GM19468 (cell line): ENCODE data around the gene ZBTB22.

Source experiments
- ATAC-seq: cut with Tn5 transposase; IDR thresholded peaks from one replicate; pipeline ENCODE4 v1.9.1; 2021; ENCODE audit warnings: mild to moderate bottlenecking, moderate library complexity, moderate number of reproducible peaks; ENCODE audit not compliant: unreplicated experiment; ENCODE audit errors: extremely low read depth

Gene ZBTB22

DNA sequence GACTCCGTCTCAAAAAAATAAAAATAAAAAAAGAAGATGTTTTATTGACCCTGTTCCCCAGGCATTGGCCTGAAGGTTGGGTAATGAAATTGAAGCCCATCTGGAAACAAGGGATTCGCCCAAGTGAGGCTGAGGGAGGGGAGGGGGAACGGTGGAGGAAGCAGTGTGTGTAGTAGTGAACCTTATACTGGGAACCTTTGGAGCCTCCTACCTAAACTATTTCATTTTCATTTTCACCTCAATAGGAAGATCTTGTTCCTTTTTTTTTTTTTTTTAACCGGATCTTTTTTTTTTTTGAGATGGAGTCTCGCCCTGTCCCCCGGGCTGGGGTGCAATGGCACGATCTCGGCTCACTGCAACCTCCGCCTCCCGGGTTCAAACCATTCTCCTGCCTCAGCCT lies 13.2 kb upstream of the ZBTB22 start:
- no peak for ATAC-seq

DNA sequence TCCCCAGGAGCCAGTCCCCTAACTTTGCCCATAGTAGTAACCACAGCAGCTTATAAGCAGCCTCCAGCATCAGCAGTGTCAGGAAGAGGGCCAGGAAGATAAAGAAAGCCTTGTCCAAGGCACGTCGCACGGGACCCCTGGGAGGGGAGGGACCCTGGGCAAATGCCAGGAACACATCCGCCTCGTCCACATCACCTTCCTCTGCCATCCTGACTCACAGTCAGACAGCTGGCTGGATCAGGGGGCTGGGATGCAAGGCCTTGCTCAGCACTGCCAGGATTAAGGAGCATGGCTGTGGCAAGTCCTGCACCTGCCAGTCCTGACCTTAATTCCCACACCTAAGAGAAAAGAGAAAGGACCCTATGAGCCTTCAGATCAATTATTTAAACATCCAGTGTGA lies 11.5 kb upstream of the ZBTB22 start:
- no peak for ATAC-seq

DNA sequence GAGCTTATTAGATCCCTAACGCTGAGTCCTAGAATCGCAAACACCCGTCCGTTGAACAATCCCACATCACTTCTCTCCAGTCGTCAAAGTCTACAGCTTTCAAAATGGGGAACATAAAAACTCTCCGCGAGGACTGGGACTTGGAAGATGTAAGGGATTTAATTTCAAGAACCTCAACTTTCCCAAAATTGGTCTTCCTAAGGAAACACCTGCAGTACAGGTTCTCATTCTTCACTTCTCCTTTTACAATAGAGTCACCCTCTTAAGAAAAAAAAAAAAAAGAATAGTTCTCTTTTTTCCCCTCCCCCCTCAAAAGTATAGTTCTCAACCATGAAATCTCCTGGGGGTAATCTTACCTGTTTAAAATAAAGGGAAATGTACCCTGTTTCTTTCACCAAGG lies 6.6 kb upstream of the ZBTB22 start:
- no peak for ATAC-seq

DNA sequence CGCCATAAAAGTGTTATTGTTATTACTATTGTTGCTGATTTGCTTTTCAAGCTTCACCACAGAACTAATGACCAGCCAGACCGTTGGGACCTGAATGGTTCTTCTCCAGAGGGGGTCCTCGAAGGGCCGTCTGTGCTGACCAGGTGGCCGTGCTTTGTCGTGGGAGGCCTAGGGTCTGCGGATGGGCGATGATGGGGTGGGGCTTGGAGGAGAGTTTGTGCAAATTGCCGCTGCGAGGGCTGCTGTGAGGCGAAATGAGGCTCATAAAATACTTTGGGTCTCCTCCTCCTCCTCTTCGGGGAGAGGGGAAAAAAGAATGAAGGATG lies 6.0 kb upstream of the ZBTB22 start:
- ATAC-seq, result no peak

DNA sequence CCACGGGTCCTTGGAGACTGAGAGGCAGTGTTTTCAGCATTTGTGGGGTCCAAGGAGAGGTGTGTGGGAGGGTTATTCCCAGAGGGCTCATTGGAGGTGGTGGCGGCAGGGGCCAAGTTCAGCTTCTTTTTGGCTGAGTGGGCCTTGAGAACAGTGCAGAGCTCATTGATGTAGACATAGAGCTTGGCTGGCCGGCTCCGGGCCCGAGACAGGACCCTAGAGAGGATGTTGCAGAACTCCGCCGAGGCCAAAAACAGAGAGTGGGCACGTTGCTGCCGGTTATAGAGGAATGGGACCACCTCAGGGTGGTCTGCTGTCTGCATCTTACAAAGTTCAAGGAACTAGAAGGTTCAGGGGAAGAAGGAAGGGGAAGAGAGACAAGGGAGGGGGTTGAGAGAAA lies 3.7 kb upstream of the ZBTB22 start:
- no peak for ATAC-seq

DNA sequence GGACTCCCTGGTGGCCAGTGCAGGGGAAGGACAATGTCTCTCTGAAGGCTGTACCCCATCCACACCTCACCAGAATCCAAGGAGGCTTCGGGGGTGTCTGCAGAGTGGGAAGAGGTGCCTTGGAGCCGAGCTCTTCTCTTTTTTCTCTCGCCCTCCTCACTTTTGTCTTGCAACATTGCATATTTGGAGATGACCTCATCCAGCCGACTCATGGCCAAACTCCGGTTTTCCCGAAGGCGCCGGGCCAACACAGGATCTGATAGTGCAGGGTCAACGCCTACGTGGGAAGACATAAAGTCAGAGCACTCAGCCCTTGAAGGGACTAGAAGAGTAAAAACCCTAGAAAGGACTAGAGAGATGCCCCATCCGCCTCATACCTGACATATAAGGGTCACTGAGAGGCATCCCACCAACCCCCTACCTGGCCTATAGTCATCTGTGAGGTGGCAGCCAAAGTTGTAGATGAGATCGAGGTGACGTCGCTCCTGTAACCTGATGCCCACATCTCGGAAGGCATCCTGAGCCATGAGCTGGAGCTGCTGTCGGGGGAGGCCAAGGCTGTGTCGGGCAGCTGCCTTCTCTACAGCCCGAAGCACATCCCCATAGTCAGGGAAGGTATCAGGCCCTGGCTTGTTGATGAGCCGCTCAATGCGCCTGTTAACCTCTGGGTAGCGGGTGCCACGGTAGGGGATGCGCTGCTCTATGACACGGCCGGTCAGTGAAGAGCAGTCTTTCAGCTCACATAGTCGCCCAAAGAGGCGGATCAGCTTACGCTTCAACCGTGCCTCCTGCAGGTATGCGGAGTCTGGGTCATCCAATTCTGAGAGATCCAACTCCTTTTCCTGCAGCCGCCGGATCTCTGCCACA lies 3.0 kb upstream of the ZBTB22 start:
- no peak for ATAC-seq

DNA sequence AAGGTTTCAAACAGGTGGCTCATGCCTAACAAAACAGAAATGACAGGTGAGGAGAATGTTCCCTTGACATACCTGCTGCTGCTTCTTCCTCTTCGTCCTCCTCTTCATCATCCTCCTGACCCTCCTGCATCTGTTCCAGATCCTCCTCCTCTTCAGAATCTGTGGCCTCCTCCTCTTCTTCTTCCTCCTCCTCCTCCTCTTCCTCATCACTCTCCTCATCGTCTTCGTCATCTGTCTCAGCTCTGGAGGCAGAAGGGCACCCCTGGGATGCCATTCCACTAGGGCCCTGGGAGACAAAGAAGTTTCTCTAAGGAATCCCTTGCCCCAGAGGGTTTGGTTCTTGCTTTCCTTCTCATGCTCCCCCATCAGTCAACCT lies 2.4 kb upstream of the ZBTB22 start:
- no peak for ATAC-seq

DNA sequence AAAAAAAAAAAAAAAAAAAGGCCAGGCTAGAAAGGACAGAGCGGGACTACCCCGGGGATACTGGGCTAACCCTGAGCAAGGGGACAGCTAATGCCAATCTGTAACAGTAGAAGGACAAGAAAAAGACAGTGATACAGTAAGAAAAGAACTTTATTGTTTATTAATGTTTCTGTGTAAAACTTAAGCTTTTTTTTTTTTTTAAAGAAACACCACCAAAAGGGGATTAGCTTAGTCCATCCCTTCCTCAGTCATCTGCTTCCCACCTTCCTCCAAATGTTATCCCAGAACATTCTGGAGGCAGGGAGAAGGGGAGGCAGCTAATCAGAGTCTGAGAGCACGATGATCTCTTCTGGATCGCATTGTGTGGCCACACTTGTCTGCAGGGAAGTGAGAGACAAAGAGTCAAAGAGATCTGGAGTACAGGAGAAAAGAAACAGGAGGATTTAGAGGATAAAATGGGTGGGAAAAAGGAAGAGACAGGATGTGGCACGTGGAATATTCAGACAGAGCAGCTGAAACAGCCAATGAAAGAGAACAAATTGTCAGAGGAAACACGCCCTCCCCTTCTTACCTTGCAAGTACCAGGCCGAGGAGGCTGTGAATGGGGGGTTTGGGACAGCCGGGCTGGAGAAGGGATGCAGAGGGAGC lies 1.0 kb upstream of the ZBTB22 start:
- ATAC-seq, result no peak

DNA sequence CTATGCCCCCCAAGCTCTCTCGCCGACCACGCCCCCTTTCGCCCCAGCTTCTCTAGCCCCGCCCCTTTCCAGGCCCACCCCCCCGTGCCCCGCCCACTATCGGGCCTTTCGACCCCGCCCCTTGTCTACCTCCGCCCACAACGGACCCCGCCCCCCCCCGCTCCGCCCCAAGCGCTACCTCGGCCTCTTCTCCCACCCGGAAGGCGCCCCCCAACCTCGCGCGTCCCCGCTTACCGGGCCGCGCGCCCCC lies 200 bp downstream of the ZBTB22 start:
- no peak for ATAC-seq

DNA sequence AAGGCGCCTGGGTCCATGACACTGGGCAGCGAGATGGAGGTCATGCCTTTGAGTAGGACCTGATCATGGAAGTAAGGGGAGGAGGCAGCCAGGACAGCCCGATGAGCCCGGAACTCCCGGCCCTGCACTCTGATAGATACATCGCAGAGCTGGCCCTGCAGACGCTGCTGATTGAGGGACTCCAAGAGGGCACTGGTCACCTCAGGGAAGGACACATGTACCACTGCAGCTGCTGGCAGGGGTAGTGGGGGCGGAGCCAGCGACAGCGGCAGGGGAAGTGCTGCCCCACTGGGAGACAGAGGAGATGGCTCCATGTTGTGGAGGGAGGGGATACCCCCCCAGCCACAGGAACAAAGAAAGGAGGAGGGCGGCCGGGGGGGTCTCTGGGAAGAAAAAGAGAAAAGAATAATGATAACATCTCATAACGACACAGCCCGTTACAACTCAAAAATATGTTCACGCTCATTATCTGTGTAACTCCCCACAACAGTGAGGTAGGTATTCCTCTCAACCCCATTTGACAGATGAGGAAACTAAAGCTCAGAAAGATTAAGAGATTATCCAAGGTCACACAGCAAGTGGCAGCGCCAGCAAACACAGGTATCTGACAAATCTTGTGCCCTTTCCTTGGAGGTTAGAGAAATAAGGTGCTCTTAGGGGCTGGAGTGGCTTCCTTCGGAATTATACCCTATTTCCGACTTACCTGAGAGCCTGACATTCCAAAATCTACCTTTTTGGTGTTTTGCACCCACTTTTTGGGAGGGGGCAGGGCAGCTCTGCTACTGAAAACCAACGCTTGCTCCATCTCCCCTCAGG lies 733 bp downstream of the ZBTB22 start:
- ATAC-seq, result no peak

DNA sequence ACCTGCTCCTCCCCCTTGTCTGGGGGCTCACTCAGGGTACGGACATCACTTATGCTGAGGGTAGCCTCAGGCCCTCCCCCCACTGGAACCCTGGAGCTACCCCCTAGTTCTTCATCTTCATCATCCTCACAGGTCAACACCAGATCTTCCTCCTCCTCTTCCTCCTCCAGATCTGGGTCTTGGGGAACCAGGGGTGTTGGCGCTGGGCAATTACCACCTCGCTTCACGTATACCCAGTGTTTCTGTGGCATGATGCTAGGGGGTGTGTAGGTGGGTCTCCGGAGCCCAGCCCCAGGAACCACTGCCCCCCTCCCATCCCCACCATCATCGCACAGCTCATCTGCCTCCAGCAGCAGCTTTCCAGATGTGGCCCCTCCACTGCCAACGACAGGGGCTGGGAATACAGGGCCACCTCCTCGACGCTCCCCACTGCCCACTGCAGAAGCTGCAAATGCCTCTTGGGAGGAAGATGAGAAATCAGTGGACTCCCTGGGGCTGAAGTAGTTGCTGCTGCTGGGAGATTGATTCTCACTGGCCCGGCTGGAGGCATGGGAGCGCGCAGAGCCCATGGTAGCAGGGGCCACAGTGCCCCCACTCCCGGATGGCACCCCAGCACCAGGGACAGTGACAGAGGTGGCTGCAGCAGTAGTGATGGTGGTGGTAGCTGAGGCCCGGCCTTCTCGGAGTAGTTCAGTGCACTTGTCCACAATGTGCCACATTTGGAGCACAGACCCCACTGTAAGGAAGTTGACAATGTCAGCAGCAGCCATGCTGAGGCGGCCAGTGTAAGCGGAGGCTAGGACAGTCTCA lies 1.5 kb downstream of the ZBTB22 start:
- no peak for ATAC-seq

DNA sequence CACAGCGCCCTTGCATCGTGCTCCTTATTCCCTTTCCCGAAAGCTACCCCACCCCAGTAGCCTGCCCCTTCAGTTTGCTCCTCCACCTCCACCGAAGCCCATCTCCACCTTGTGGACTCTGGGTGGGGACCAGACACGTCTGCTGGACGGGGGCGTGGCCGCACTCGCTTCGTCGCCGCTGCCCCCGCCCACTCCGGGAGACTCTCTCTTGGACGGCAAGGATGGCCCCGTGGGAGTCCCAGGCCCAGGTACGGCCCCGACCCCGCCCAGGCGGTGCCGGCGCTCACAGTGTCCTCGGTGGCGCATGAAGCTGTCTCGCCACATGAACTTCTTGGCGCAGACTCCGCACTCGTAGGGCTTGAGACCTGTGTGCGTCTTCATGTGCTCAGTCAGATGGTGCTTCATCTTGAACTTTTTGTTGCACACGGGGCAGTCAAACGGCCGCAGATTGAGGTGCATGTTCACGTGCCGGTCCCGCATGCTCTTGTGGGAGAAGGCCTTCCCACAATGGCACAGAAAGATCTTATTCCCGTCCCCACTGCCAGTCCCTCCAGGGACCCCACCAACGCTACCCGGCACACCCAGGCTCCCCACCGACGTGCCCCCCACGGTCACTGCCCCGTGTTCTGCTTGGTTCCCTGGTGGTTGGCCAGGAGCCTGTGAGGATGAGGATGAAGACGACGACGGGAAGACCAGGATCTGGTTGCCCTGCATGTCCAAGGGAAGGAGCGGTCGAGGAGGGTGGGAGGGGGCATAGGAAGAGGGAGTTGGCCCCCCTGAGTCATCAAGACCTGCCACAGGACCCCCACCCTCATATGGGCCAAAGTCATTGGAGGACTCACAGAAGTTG lies 2.4 kb downstream of the ZBTB22 start:
- ATAC-seq, result no peak

DNA sequence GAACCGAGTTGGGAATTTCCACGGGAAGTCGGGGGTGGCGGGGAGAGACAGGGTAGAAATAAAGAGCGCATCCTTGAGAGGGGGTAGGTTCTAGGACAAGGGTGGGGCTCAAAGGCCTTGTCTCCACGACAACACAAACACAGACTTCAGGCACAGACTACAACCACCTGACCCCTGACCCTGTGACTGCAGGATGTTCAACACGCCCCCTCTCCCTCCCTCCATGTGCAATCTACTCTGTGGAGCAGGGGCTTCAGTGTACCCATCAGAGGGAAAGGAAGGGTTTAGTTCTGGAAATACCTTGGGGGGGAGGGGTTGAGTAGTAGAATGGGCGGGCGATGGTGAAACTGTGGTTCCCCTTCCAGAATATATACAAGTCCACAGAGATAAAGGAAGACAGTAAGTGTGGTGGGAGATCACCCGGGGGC lies 3.0 kb downstream of the ZBTB22 start:
- no peak for ATAC-seq

DNA sequence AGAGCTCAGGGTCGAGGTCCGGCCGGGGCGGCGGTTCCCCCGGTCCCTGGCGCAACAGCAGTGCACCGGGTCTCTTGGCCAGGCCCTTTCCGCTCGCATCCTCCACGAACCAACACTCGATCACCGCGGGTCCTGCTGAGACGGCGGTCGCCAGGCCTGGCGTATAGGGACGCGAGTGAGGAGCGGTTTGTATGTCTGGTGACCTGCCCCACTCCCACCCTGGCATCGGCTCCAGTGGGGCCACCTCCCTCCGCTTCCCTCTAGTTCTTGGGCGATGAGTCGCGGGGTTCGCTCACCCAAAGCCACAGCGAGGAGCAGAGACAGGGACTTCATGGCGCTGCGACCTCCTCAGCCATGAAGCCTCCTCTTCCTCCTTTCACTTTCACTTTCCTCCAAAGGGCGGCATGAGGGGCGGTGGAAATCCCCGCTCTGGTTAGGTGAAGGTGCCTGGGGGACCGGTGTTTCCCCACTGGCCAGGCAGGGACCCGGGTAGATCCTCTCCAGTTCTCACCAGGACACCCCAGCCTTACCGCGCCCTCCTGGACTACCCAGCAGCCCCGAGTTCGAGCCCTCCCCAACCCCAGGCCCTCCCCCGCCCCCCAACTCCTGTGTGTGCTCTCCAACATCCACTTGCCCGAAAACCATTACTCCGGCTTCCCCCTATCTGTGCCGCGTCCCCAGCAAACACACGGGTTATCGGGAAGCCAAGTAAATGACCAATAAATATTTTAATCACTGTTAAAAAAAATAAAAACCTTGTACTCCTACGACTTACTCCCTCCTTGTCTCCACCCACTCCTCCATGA lies 3.6 kb downstream of the ZBTB22 start, which contains the start of gene TAPBP:
Gene TAPBP (minus strand): TSS at position 370 of the 806 bp plus-strand sequence. CDS start 37 bp downstream, at position 333.
- ATAC-seq, result no peak

DNA sequence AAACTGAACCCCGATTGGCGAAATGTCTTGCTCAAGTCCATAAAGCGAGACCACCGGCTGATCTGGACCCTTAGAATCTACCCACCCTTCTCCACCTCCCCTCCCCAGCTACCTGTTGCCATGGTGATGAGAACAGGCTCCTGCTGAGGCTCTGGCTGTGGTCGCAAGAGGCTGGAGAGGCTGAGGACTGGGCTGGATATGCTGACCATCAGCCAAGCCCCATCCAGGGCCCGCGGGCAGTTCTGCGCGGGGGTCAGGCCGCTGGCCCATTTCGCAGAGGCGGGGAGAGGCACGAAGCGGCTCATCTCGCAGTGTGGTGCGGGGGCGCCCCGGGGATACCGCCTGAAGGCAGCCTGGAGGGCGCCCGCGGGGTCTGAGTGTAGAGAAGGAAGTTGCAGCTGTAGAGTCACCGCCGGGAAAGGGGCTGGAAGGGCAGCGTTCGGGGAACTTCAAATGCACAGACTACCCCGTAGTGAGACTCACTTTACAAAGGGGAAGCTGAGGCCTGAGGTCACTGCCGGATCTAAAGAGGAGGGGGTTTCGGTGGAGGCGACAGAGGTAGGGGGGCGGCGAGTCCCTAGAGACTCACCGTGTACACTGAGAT lies 4.3 kb downstream of the ZBTB22 start:
- no peak for ATAC-seq

DNA sequence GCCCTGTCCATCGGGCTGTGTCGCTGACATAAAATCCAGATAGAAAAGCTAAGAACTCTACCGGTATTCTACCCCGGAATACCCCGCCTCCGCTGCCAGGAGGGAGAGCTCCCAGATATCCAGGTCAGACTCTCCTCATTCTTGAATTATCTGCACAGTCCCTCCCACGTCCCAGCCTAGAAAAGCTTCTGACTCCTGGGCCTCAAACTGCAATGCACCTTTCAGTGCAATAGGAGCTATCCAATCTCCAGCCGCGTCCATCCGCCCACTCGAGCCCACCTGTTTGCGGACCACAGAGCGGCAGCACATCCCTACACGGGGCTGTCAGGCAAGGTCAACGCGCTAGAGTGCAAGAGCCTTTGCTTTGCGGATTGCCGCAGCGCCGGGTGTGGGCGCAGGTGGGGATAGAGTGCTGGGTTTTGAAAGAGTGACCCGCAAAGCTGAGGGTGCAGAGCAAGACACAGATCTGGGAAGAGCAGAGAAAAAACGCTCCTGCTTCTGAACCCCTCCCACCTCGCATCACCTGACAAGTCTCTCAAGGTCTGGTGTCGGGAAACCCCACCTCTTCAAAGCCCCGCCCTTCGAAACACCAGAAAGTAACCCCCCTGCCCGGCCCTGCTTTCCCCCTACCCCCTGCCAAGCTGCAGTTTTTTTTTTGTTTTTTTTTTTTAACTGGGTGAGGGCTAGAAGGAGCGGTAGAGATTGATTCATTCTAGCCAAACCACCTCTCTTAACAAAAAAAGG lies 5.0 kb downstream of the ZBTB22 start:
- ATAC-seq, result no peak

DNA sequence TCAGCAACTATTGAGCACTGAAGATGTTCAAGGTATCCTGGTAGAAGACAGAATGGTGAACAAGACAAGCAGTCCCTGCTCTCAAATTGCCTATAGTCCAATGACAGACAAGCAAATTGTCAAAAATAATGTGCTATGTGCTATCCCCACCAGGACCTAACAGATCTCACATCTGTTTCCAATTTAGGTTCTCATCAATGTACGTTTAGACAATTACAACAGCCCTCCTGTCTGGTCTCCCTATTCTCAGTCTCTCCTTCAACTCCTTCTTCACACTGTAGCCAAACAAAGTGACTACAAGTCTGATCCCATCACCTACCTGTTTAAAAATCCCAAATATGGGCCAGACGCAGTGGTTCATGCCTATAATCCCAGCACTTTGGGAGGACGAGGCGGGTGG lies 11.2 kb downstream of the ZBTB22 start:
- no peak for ATAC-seq

DNA sequence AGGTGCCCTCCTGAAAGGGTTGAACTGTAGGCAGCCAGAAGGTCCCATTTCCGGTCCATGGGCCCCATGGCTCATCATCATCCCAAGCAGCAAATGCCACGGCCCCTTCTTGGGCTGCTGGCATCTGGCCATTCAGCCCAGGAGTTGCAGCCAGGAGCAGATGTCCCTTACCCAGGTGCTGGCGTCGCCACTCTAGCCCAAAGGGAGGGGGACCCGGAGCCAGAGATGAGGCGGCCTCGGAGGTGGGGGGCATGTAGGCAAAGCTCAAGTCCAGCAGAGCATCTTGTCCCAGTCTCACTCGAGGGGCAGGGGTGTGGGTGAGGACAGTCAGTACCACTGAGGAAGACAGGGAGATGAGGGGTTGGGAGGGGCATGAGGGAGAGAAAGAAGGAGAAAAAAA lies 12.5 kb downstream of the ZBTB22 start:
- no peak for ATAC-seq
